Measurements from ENCODE around the gene CABP1. TPM values are rescaled to one million over a fixed set of nuclear protein-coding genes. Genes with fewer than 3 reads are reported as not detected.

CABP1 gene
- polyA plus RNA-seq, 6 donors from 2014 or later = not detected

- DNase-seq (no peak), ATAC-seq (ENCODE audit: low read depth in 2 of 2) (no peak)
- no peak overlapping the region for H3K4me3 Mint-ChIP-seq
- H3K9me3 Mint-ChIP-seq = no peaks in the 10 kb centered on the region
- peaks cover 28 to 36% (median 28%) of the 10 kb centered on the region in 3 donors for H3K4me1 Mint-ChIP-seq
- no peak overlapping the region for H3K27ac Mint-ChIP-seq
- H3K36me3 Mint-ChIP-seq = no peaks in the 10 kb centered on the region
- H3K27me3 Mint-ChIP-seq = peaks cover 59 to 78% (median 70%) of the 10 kb centered on the region in 3 donors
Observed at GRCh38 chr12:120646044-120646443, 5.6 kb downstream of the CABP1 start.

DNA sequence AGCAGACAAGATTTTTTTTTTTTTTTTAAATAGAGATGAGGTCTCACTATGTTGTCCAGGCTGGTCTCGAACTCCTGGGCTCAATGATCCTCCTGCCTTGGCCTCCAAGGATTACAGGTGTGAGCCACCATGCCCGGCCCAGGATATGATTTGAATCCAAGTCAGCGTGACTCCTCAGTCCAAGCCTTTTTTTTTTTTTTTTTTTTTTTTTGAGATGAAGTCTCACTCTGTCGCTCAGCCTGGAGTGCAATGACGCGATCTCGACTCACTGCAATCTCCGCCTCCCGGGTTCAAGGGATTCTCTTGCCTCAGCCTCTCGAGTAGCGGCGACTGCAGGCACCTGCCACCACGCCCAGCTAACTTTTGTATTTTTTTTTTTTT, 6.9 kb downstream of the CABP1 start:
- Mint-ChIP-seq H3K4me1 (peaks cover 21 to 27% (median 22%) of the 10 kb centered on the region in 3 donors), H3K27me3 (peaks cover 61 to 72% (median 69%) of the 10 kb centered on the region in 3 donors), H3K9me3 (no peaks in the 10 kb centered on the region), H3K4me3 (peak overlapping the region in 1 of 8 donors; percentile 66), H3K27ac (peak overlapping the region in 1 of 6 donors; percentile 89), H3K36me3 (no peaks in the 10 kb centered on the region)
- ATAC-seq (ENCODE audit: low read depth in 2 of 2) (no peak), DNase-seq (no peak)

DNA sequence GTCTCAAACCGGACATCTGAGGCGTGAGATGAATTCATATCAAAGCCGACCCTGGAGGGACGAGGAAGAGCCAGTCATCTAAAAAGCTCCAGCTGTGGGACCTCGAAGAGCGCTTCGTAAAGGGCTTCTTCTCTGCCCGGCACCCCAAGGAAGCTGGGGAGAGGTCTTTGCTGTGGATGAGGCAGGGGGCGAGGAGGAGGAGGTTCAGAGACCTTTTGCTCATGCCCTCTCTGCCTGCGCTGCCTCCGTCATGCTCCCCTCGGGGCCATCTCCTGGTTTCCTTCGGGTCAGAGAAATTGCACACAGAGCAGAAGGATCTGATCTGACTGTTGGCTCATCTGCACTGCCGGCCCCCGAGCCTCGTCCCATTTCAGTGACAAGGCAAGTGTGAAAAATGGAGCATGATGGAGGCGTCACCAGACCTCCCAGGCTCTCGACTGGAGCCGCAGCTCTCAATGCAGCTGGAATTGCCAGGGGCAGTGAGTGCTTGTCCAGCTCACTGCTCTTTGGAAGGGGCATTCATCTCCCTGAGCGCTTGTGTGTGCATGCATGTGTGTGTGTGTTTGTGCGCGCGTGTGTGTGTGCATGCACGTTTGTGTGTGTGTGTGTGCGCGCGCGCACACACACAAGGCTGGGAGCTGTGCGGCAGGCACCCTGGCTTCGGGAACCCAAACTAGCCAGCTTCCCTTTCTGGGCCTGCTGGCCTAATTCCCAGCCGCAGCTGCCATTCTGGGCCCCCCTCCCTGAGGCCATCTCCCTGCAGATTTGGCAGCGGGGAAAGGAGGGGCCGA, 9.2 kb downstream of the CABP1 start:
- DNase-seq (no peak), ATAC-seq (ENCODE audit: low read depth in 2 of 2) (no peak)
- Mint-ChIP-seq H3K9me3 (no peaks in the 10 kb centered on the region), H3K27me3 (peaks cover 53 to 62% (median 58%) of the 10 kb centered on the region in 3 donors), H3K4me3 (peak overlapping the region in 7 of 8 donors; percentile 49 to 86 (median 67)), H3K27ac (peak overlapping the region in 1 of 6 donors; percentile 52), H3K36me3 (no peaks in the 10 kb centered on the region), H3K4me1 (peaks cover 21 to 24% (median 22%) of the 10 kb centered on the region in 3 donors)

GRCh38 chr12:120650233-120650690, 9.8 kb downstream of the CABP1 start:
- Mint-ChIP-seq H3K4me1 (peaks cover 21 to 24% (median 22%) of the 10 kb centered on the region in 3 donors), H3K4me3 (peak overlapping the region in 1 of 8 donors; percentile 54), H3K36me3 (no peaks in the 10 kb centered on the region), H3K27ac (no peak overlapping the region), H3K27me3 (peaks cover 50 to 58% (median 52%) of the 10 kb centered on the region in 3 donors), H3K9me3 (no peaks in the 10 kb centered on the region)
- no peak for ATAC-seq (ENCODE audit: low read depth in 2 of 2)
- no peak for DNase-seq

GRCh38 chr12:120651821-120652220, 11.4 kb downstream of the CABP1 start:
- Mint-ChIP-seq H3K36me3 (no peaks in the 10 kb centered on the region), H3K27ac (no peak overlapping the region), H3K27me3 (peaks cover 36 to 50% (median 44%) of the 10 kb centered on the region in 3 donors), H3K4me3 (no peak overlapping the region), H3K9me3 (no peaks in the 10 kb centered on the region), H3K4me1 (peaks cover 19 to 22% (median 20%) of the 10 kb centered on the region in 3 donors)
- DNase-seq (no peak), ATAC-seq (ENCODE audit: low read depth in 2 of 2) (no peak)

DNA sequence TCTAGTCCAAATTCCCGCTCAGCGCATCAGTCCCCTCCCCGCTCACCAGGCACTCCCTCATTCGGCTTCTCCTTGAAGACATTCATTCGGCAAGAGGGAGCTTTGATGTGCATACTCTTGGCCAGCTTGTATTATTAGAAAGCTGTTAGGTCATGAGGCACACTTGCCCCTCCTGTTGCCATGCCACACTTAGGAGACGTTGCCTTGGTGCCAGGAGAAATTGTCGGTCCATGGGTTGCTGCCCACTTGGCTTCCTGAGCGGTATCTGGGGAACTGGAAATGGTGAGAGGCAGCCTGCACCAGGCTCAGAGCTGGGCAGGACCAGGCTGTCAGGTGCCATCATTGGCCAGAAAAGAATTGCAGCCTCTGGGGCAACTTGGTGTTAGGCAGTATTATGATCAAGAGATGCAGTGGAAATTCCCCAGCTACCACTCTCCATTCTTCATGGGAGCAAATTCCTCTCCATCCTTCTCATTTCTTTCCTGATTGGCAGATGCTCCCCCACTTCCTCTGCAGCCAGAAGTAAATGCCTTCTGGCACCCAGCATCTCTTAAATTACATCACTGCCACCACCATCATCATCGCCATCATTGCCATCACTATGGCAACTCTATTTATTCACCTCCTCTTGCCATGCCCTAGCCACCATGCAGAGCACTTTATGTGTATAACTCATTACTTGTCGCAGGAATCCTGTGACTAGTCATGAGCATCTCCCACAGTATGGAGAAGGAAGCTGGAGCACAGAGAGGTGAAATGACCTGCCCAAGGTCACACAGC, 12.4 kb downstream of the CABP1 start:
- Mint-ChIP-seq H3K4me3 (no peak overlapping the region), H3K36me3 (no peaks in the 10 kb centered on the region), H3K27me3 (peaks cover 33 to 49% (median 43%) of the 10 kb centered on the region in 3 donors), H3K9me3 (no peaks in the 10 kb centered on the region), H3K27ac (no peak overlapping the region), H3K4me1 (peaks cover 14 to 19% (median 17%) of the 10 kb centered on the region in 3 donors)
- no peak for DNase-seq
- ATAC-seq (ENCODE audit: low read depth in 2 of 2) = peak in 1 of 2 donors; percentile 22

DNA sequence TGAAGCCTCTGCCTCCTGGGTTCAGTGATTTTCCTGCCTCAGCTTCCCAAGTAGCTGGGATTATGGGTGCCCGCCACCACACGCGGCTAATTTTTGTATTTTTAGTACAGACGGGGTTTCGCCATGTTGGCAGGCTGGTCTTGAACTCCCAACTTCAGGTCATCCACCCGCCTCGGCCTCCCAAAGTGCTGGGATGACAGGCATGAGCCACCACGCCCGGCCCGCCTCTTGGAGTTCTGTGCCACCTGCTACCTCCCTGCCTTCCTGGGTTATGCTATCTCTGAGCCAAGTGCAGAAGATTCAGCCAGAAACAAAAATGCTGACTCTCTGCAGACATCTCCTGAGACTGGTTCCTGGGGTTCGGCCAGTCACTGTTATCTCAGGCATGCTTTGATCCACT, 13.2 kb downstream of the CABP1 start:
- Mint-ChIP-seq H3K36me3 (no peaks in the 10 kb centered on the region), H3K27ac (no peak overlapping the region), H3K27me3 (peaks cover 33 to 43% (median 42%) of the 10 kb centered on the region in 3 donors), H3K4me3 (no peak overlapping the region), H3K9me3 (no peaks in the 10 kb centered on the region), H3K4me1 (peaks cover 11 to 13% (median 11%) of the 10 kb centered on the region in 3 donors)
- DNase-seq (no peak), ATAC-seq (ENCODE audit: low read depth in 2 of 2) (no peak)

- Mint-ChIP-seq H3K36me3 (no peaks in the 10 kb centered on the region), H3K4me1 (peaks cover under 1 to 5% (median 3%) of the 10 kb centered on the region in 3 donors), H3K9me3 (no peaks in the 10 kb centered on the region), H3K27ac (peak overlapping the region in 1 of 6 donors; percentile 69), H3K27me3 (peaks cover 33 to 38% (median 37%) of the 10 kb centered on the region in 3 donors), H3K4me3 (no peak overlapping the region)
- ATAC-seq (ENCODE audit: low read depth in 2 of 2) (no peak), DNase-seq (no peak)
Observed at GRCh38 chr12:120654656-120655055, 14.2 kb downstream of the CABP1 start.

DNA sequence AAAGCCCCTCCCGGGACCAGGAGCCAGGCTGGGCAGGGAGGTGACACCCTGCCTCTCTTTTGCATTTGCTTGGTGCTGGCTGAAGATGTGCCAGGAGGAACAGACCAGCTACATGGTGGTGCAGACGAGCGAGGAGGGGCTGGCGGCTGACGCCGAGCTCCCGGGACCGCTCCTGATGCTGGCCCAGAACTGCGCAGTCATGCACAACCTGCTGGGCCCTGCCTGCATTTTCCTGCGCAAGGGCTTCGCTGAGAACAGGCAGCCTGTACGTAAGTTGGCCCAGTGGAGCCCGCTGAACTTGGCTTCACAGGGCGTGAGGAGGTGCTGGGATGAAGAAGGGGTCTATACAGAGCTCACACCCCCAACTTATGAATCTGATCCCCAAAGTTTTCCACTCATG, 15.6 kb downstream of the CABP1 start:
- Mint-ChIP-seq H3K36me3 (no peaks in the 10 kb centered on the region), H3K4me3 (no peak overlapping the region), H3K27ac (no peak overlapping the region), H3K9me3 (no peaks in the 10 kb centered on the region), H3K27me3 (peaks cover 23 to 29% (median 28%) of the 10 kb centered on the region in 3 donors), H3K4me1 (peaks cover 0 to 4% (median 0%) of the 10 kb centered on the region in 3 donors)
- ATAC-seq (ENCODE audit: low read depth in 2 of 2) = no peak
- DNase-seq = no peak

DNA sequence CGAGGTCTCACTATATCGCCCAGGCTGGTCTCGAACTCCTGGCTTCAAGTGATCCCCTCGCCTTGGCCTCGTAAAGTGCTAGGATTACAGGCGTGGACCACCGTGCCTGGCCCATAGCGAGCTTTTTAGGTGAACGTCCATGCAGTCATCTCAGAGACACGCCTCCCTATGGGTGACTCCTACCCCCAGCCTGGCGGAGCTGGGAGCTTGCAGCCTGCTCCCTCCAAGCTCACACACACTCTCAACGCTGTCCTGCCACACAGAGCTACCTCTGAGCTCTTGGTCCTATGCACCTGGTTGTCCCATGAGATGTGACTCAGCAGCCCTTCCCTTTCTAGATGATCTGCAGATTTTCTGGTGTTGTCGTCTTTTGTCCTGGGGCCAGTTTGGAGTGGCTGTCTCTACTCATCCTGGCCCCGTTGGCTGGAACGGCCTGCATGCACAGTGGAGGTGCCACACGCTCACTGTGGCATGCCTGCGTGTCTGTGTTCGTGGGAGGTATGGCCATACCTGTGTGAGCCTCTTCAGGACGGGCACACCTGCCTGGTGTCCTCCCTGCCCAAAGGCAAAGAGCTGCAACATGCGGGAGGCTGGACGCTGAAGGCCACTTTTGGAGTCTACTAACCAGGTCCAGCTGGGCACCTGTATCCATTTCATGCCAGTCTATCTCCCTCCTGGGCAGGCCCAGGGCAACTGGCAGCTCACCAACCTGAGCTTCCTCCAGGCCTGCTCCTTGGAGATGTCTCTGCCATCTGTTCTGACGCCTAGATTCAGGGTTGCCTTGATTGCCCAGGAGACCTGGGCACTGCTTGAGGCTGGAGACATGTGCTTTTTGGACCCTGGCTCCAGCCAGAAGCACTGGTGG, 18.1 kb downstream of the CABP1 start:
- H3K4me3 Mint-ChIP-seq = no peak overlapping the region
- H3K9me3 Mint-ChIP-seq = no peaks in the 10 kb centered on the region
- ATAC-seq (ENCODE audit: low read depth in 2 of 2) (no peak), DNase-seq (no peak)
- H3K4me1 Mint-ChIP-seq = peaks cover 0 to 10% (median 6%) of the 10 kb centered on the region in 3 donors
- H3K27me3 Mint-ChIP-seq = peaks cover 7 to 11% (median 9%) of the 10 kb centered on the region in 3 donors
- H3K27ac Mint-ChIP-seq = no peak overlapping the region
- no peaks in the 10 kb centered on the region for H3K36me3 Mint-ChIP-seq

- H3K27ac Mint-ChIP-seq = no peak overlapping the region
- H3K36me3 Mint-ChIP-seq = no peaks in the 10 kb centered on the region
- DNase-seq (no peak), ATAC-seq (ENCODE audit: low read depth in 2 of 2) (no peak)
- H3K27me3 Mint-ChIP-seq = peaks cover 3 to 11% (median 9%) of the 10 kb centered on the region in 3 donors
- H3K4me3 Mint-ChIP-seq = no peak overlapping the region
- no peaks in the 10 kb centered on the region for H3K9me3 Mint-ChIP-seq
- peaks cover under 1 to 16% (median 12%) of the 10 kb centered on the region in 3 donors for H3K4me1 Mint-ChIP-seq
Observed at GRCh38 chr12:120659151-120659525, 18.7 kb downstream of the CABP1 start.

GRCh38 chr12:120661432-120661831, 21.0 kb downstream of the CABP1 start:
- H3K27me3 Mint-ChIP-seq = peaks cover 3 to 11% (median 9%) of the 10 kb centered on the region in 3 donors
- no peak overlapping the region for H3K27ac Mint-ChIP-seq
- no peak overlapping the region for H3K4me3 Mint-ChIP-seq
- peaks cover 20 to 26% (median 24%) of the 10 kb centered on the region in 3 donors for H3K4me1 Mint-ChIP-seq
- H3K36me3 Mint-ChIP-seq = no peaks in the 10 kb centered on the region
- no peaks in the 10 kb centered on the region for H3K9me3 Mint-ChIP-seq
- no peak for ATAC-seq (ENCODE audit: low read depth in 2 of 2)
- no peak for DNase-seq

- peak overlapping the region in 5 of 8 donors; percentile 45 to 84 (median 72) for H3K4me3 Mint-ChIP-seq
Observed at GRCh38 chr12:120662879-120663278, 22.5 kb downstream of the CABP1 start.

More at GRCh38 chr12:120662879-120663278, 22.5 kb downstream of the CABP1 start:
- DNase-seq = peak; percentile 80
- peaks cover 0 to 11% (median 9%) of the 10 kb centered on the region in 3 donors for H3K27me3 Mint-ChIP-seq
- no peaks in the 10 kb centered on the region for H3K36me3 Mint-ChIP-seq
- peak; percentile 97 to 98 for ATAC-seq (ENCODE audit: low read depth in 2 of 2)
- H3K9me3 Mint-ChIP-seq = no peaks in the 10 kb centered on the region
- peak overlapping the region in 4 of 6 donors; percentile 39 to 95 (median 88) for H3K27ac Mint-ChIP-seq
- peaks cover 29 to 34% (median 30%) of the 10 kb centered on the region in 3 donors for H3K4me1 Mint-ChIP-seq
